GDM1 (cell line): ENCODE results near the gene CDT1.
A peak's percentile ranks its signal among the peaks of the same experiment; 100 is the strongest.

Experiments used
- DNase-seq: peaks from one replicate; lab custom pipeline; 2025; lab: John Stamatoyannopoulos, UW

Gene CDT1

GRCh38 chr16:88856122-88856827 lies 52.7 kb downstream of the CDT1 start:
- DNase-seq: no peak

DNA sequence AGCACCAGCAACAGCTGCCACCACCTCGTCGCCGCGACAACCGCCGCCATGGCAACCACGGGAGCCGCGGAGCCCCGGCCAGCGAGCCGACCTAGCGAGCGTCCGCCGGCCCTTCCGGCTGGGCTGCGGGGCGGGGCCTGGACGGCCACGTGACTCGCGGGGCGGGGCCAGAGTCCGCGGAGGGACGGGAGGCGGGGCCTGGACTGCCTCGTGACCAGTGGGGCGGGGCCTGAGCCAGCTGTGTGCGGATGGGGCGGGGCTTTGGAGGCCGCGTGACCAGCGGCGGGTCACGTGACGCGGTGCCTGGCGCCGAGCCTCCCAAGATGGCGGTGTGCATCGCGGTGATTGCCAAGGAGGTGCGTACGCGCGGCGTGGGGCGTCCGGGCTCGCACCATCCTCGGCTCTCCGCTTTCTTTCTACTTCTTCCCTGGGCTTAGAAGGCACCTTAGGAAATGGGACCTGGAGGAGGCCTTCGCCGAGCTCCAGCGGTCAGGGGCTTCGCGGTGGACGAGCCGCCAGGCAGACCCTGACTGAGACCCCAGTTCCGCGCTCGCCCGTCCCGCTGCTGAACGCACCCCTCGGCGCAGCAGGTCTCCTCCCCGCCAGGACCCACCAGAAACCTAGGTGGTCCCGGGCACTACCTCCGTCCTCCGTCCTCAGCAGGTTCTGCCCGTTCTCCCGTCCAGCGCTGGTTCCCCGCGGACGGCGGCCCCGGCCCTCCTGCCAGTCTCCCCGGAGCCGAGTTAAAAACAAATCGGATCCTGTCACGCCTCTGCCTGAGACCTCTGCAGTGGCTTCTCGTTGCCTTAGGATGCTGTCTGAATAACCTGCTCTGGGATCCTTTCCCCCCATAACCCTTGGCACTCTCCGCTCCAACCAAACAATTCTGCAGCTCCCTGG lies 53.5 kb downstream of the CDT1 start, which contains the start of the genes GALNS and TRAPPC2L:
TSS of gene GALNS (minus strand) at position 120 of the 900 bp plus-strand sequence. CDS start at position 50, 70 bp downstream.
TSS of gene TRAPPC2L (plus strand) at position 300 of the 900 bp plus-strand sequence. CDS start at position 324, 24 bp downstream.
- peak; percentile 93 for DNase-seq

DNA sequence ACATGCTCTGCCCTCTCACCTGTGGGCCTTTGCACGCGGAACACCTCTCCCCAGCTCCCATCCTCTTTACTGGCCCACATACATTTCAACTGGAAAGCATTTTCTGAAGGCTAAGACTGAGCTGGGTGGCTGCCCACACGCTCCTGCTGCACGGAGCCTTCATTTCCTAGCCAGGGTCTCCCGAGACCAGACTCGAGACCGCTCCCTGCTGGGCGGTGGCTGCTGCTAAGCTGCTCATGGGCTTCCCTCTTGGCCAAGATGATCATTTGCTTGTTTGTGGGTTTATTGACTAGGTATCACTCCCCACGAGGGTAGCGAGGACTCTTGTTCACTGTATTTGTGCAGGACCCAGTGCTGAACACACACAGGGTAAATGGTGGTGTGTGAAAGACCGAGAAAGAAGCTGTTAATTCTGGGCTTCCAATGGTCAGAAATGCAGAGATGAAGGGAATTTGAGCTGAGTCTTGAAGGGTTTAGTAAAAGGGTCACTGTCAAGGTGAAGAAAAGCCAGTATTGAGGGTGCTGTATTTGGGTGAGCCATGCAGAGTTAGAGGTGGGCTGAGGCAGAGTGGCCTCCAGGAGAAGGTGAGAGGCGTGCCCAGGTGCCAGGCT lies 54.2 kb downstream of the CDT1 start:
- peak; percentile 46 for DNase-seq
